Smooth muscle cell (in vitro differentiated cells): ENCODE results near the gene IGSF21. TPM values are rescaled to one million over a fixed set of nuclear protein-coding genes. Genes with fewer than 3 reads are reported as not detected.

ENCODE experiments used
- DNase-seq: peaks from one replicate; lab custom pipeline; 2025; ENCODE audit not compliant: unreplicated experiment; lab: John Stamatoyannopoulos, UW
- H2AFZ ChIP-seq: fragments of 200-600 bp; sonication (generic); 2 replicates; pipeline ENCODE4 v1.6.0; 2016; ENCODE audit warnings: antibody characterized with exemption, low read depth, mild to moderate bottlenecking
- H3F3A ChIP-seq: fragments of 200-600 bp; sonication (generic); 2 replicates; pipeline ENCODE4 v1.6.0; 2017; ENCODE audit warnings: antibody characterized with exemption, low read depth
- H3K27ac ChIP-seq: fragments of 200-600 bp; sonication (generic); 2 replicates; pipeline ENCODE4 v1.5.1; 2016; ENCODE audit warnings: low read depth, mild to moderate bottlenecking
- H3K27me3 ChIP-seq: fragments of 200-600 bp; sonication (generic); 2 replicates; pipeline ENCODE4 v1.6.1; 2016; ENCODE audit warnings: low read depth, mild to moderate bottlenecking
- H3K36me3 ChIP-seq: fragments of 200-600 bp; sonication (generic); 2 replicates; pipeline ENCODE4 v1.5.1; 2016; ENCODE audit warnings: low read depth
- H3K4me1 ChIP-seq: fragments of 200-600 bp; sonication (generic); 2 replicates; pipeline ENCODE4 v1.5.1; 2016; ENCODE audit warnings: low read depth
- H3K4me2 ChIP-seq: fragments of 200-600 bp; sonication (generic); 2 replicates; pipeline ENCODE4 v1.6.0; 2016; ENCODE audit warnings: mild to moderate bottlenecking
- H3K4me3 ChIP-seq: fragments of 200-600 bp; sonication (generic); 2 replicates; pipeline ENCODE4 v1.5.1; 2016; ENCODE audit warnings: mild to moderate bottlenecking
- H3K79me2 ChIP-seq: fragments of 200-600 bp; sonication (generic); 2 replicates; pipeline ENCODE4 v1.6.0; 2016; ENCODE audit warnings: low read depth, mild to moderate bottlenecking
- H3K9ac ChIP-seq: fragments of 200-600 bp; sonication (generic); 2 replicates; pipeline ENCODE4 v1.6.0; 2016; ENCODE audit warnings: low read depth
- H3K9me3 ChIP-seq: fragments of 200-600 bp; sonication (generic); replicated peaks from 2 replicates; pipeline ENCODE4 v1.5.1; 2016; ENCODE audit warnings: low read depth
- H4K20me1 ChIP-seq: fragments of 200-600 bp; sonication (generic); 2 replicates; pipeline ENCODE4 v1.6.0; 2016; ENCODE audit warnings: low read depth
- WGBS: methylation state at CpG from one replicate; pipeline ENCODE4 v1.1.7; 2016; ENCODE audit warnings: low lambda C conversion rate; 5-methylcytosine and 5-hydroxymethylcytosine counted together
- polyA plus RNA-seq: library from polyadenylated mRNA; unstranded; fragments of >200 nt; fragmentation: Nextera tagmentation; extraction: Ambion mirVana; gene quantifications from 2 replicates; pipeline ENCODE4 v1.2.1, GENCODE V29; 2016
- total RNA-seq: library from RNA; depleted of rRNA; stranded (reverse); fragments of >200 nt; gene quantifications from 2 replicates; pipeline ENCODE4 v1.2.3, GENCODE V29; 2014
- TF ChIP-seq, protein P1 (sequence below): fragments of 200-600 bp; sonication (generic); IDR thresholded peaks from 2 replicates; pipeline ENCODE4 v1.5.1; 2017; ENCODE audit warnings: borderline replicate concordance, mild to moderate bottlenecking, antibody characterized with exemption; ENCODE audit not compliant: insufficient read depth, poor library complexity, severe bottlenecking

Gene IGSF21
- total and polyA plus RNA-seq, 2 experiments from 2014 or later = not detected

DNA sequence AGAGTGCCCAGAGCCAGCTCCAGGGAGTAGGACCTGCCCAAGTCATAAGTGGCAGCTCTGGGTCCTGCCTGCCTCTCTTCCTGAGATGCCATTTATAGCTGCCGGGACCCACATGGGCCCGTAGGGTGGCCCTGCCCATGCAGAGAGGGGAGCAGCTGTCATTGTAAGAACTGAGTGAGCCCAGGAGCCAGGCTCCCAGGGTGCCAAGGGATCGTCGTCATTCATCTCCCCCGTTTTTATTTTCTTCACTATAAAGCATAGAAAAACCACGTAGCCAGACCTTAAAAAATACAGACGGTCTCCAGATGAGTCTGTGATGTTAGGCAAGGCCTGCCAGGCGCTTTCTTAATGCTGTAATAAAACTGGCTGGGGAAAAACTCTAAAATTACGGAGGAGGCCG, 90.7 kb downstream of the IGSF21 start:
- Histone ChIP-seq H3K36me3 (no peaks in the 10 kb centered on the region), H2AFZ (no peak overlapping the region), H3K27ac (no peak overlapping the region), H3K9ac (no peak overlapping the region), H3K9me3 (no peaks in the 10 kb centered on the region), H3F3A (no peaks in the 10 kb centered on the region), H3K4me3 (no peak overlapping the region), H3K79me2 (no peaks in the 10 kb centered on the region), H3K4me1 (no peaks in the 10 kb centered on the region), H4K20me1 (no peaks in the 10 kb centered on the region), H3K4me2 (no peak overlapping the region), H3K27me3 (peaks cover 41% of the 10 kb centered on the region)
- WGBS = 52% methylated on average over 10 of the region's 10 CpGs
- no peak for DNase-seq
- TF ChIP-seq, protein P1, sequence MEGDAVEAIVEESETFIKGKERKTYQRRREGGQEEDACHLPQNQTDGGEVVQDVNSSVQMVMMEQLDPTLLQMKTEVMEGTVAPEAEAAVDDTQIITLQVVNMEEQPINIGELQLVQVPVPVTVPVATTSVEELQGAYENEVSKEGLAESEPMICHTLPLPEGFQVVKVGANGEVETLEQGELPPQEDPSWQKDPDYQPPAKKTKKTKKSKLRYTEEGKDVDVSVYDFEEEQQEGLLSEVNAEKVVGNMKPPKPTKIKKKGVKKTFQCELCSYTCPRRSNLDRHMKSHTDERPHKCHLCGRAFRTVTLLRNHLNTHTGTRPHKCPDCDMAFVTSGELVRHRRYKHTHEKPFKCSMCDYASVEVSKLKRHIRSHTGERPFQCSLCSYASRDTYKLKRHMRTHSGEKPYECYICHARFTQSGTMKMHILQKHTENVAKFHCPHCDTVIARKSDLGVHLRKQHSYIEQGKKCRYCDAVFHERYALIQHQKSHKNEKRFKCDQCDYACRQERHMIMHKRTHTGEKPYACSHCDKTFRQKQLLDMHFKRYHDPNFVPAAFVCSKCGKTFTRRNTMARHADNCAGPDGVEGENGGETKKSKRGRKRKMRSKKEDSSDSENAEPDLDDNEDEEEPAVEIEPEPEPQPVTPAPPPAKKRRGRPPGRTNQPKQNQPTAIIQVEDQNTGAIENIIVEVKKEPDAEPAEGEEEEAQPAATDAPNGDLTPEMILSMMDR = no peak

DNA sequence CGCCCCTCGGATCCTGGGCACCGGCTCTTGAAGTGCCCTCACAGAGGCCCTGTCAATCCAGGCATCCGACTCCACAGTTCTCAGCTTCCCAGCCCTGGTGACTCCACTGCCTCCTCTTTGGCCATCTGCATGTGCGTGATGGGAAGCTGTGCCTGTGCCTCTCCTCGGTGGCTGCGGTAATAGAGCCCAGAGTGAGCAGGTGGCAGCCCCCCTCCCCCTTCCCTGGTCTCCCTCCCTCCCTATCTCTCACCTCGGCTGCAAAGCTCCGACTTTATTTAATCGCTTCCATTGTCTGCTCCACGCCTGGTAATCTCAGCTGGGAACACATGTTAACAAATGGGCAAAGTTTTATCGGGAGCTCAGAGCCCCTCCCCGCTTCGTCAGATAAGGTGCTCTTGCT, 91.9 kb downstream of the IGSF21 start:
- no peak for DNase-seq
- no peaks in the 10 kb centered on the region for H3K9me3 ChIP-seq
- H3K79me2 ChIP-seq = no peaks in the 10 kb centered on the region
- no peak overlapping the region for H2AFZ ChIP-seq
- WGBS = 81% methylated on average over 12 of the region's 14 CpGs
- peaks cover 36% of the 10 kb centered on the region for H3K27me3 ChIP-seq
- H3F3A ChIP-seq = no peaks in the 10 kb centered on the region
- H4K20me1 ChIP-seq = no peaks in the 10 kb centered on the region
- no peak overlapping the region for H3K4me2 ChIP-seq
- TF ChIP-seq, protein P1 = no peak
- no peak overlapping the region for H3K4me3 ChIP-seq
- H3K4me1 ChIP-seq = no peaks in the 10 kb centered on the region
- no peak overlapping the region for H3K27ac ChIP-seq
- H3K36me3 ChIP-seq = no peaks in the 10 kb centered on the region
- H3K9ac ChIP-seq = no peak overlapping the region

DNA sequence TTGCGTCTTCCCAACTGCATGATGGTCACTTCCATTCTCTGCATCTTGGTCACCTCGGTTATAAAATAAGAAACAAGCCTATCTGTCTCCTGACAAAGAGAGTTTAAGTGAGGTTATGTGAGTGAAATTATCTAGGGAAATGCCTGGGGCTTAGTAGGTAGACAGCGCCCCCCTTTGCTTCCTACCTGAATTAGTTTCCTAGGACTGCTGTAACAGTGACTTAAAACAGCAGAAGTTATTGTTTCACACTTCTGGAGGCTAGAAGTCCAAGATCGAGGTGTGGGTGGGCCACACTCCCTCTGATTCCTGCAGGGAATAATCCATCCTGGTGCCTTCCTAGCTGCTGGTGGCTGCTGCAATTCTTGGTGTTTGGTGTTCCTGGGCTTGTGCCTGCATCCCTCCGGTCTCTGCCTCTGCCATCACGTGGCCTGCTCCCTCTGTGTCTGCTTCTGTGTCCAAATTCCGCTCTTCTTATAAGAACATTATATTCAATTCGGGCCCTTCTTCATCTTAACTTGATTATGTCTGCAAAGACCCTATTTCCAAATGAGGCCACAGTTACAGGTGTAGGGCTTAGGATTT, 92.6 kb downstream of the IGSF21 start:
- no peaks in the 10 kb centered on the region for H4K20me1 ChIP-seq

More for the DNA sequence above, 92.6 kb downstream of the IGSF21 start:
- Histone ChIP-seq H3K4me1 (no peaks in the 10 kb centered on the region), H3K4me2 (no peak overlapping the region), H3K4me3 (no peak overlapping the region), H3K79me2 (no peaks in the 10 kb centered on the region), H3K27me3 (peaks cover 30% of the 10 kb centered on the region), H3K9ac (no peak overlapping the region), H2AFZ (no peak overlapping the region), H3F3A (no peaks in the 10 kb centered on the region), H3K27ac (no peak overlapping the region), H3K9me3 (no peaks in the 10 kb centered on the region), H3K36me3 (no peaks in the 10 kb centered on the region)
- TF ChIP-seq, protein P1 = no peak
- WGBS = 81% methylated on average over 8 of the region's 8 CpGs
- no peak for DNase-seq
